ENCODE measurements around the gene PRG2. TPM values are rescaled to one million over a fixed set of nuclear protein-coding genes. Genes with fewer than 3 reads are reported as not detected.

Gene PRG2
- total RNA-seq, 4 donors from 2014 or later, result 0.22 to 0.94 (median 0.71) TPM; not detected in 1

GRCh38 chr11:57428643-57429042 lies 38.2 kb upstream of the PRG2 start:
- intact Hi-C loops (cut with DNase I), result no loop called here
- no peak for DNase-seq
- H3K27me3 ChIP-seq, result no peaks in the 10 kb centered on the region
- no peak overlapping the region for H3K4me3 ChIP-seq (replicated peaks in 1 of 3)
- H3K9me3 ChIP-seq, result no peaks in the 10 kb centered on the region
- no peaks in the 10 kb centered on the region for H3K36me3 ChIP-seq
- peaks cover 87 to 92% of the 10 kb centered on the region in 2 donors for H3K4me1 ChIP-seq
- no peak for TF ChIP-seq POLR2A (IDR thresholded peaks at IDR 0.05)
- 93 to 96% methylated on average over 5 of the region's 5 CpGs for WGBS, 2 donors
- peak overlapping the region in 2 of 3 donors; percentile 99 to 100 for H3K27ac ChIP-seq

- TF ChIP-seq, protein P1, sequence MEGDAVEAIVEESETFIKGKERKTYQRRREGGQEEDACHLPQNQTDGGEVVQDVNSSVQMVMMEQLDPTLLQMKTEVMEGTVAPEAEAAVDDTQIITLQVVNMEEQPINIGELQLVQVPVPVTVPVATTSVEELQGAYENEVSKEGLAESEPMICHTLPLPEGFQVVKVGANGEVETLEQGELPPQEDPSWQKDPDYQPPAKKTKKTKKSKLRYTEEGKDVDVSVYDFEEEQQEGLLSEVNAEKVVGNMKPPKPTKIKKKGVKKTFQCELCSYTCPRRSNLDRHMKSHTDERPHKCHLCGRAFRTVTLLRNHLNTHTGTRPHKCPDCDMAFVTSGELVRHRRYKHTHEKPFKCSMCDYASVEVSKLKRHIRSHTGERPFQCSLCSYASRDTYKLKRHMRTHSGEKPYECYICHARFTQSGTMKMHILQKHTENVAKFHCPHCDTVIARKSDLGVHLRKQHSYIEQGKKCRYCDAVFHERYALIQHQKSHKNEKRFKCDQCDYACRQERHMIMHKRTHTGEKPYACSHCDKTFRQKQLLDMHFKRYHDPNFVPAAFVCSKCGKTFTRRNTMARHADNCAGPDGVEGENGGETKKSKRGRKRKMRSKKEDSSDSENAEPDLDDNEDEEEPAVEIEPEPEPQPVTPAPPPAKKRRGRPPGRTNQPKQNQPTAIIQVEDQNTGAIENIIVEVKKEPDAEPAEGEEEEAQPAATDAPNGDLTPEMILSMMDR (IDR thresholded peaks at IDR 0.05), result no peak
- no peak for TF ChIP-seq POLR2A (IDR thresholded peaks at IDR 0.05)
- no peaks in the 10 kb centered on the region for H3K9me3 ChIP-seq
- H3K4me3 ChIP-seq (replicated peaks in 1 of 3), result no peak overlapping the region
- peaks cover 82 to 92% of the 10 kb centered on the region in 2 donors for H3K4me1 ChIP-seq
- H3K27ac ChIP-seq, result peak overlapping the region; percentile 99 to 100 (median 99)
- peak; percentile 27 to 40 for DNase-seq
- intact Hi-C loops (cut with DNase I), result no loop called here
- no peaks in the 10 kb centered on the region for H3K27me3 ChIP-seq
- whole genome bisulfite sequencing, 2 donors, result 62 to 77% methylated on average over 8 of the region's 8 CpGs
- H3K36me3 ChIP-seq, result no peaks in the 10 kb centered on the region
Measured at GRCh38 chr11:57427727-57428082, 37.3 kb upstream of the PRG2 start.

DNA sequence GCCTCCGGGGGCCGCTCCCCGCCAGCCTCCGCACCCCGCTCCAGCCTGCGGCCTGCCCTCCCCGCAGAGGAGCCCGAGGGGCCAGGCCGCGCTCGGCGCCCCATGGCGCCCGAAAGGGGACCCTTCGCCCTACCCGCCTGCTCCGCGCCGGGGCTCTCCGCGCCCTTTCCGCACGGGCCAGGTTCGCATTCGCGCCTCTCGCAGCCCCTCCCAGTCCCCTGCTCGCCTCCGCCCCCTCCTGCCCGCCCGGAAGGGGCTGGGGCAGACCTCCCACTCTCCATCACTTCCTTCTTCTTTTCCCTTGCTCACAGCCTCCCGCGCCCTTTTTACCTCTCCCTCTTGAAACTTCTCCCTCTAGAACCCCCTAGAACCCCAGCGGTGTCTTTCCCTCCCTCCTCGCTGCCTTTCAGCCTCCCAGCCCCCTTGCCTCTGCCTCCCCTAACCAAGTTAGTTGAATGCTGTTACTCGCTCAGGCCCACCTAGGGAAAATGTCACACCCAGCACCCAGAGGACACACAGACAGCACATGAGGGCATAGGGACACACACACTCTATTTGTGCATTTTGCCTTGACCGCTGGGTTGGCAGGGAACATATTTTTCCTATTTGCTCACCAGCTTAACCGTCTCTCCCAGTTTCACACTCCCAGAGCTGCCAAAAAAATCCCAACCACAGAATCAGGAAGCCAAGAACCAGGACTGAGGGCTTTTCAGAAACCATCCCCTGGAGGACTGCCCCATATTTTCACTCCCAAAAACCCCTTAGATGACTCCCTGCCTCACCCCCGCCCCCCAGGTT lies 36.7 kb upstream of the PRG2 start, which contains the start of gene SLC43A3:
TSS of gene SLC43A3 (minus strand) at position 193 of the 798 bp plus-strand sequence. CDS start 949 bp downstream, outside the sequence.
- DNase-seq, result peak; percentile 66 to 79
- TF ChIP-seq, protein P1 (IDR thresholded peaks at IDR 0.05), result no peak
- TF ChIP-seq POLR2A (IDR thresholded peaks at IDR 0.05), result peak in 1 of 2 donors; percentile 47
- H3K27me3 ChIP-seq, result no peaks in the 10 kb centered on the region
- peaks cover 76 to 92% of the 10 kb centered on the region in 2 donors for H3K4me1 ChIP-seq
- intact Hi-C loops (cut with DNase I), result no loop called here
- WGBS, 2 donors, result 8 to 33% methylated on average over 30 to 36 of the region's 39 CpGs
- no peaks in the 10 kb centered on the region for H3K9me3 ChIP-seq
- peak within 1 kb of the TSS in 2 of 3 donors; percentile 8 to 42 for H3K4me3 ChIP-seq (replicated peaks in 1 of 3)
- peak within 1 kb of the TSS; percentile 99 to 100 (median 99) for H3K27ac ChIP-seq
- no peaks in the 10 kb centered on the region for H3K36me3 ChIP-seq

- peaks cover 71 to 92% of the 10 kb centered on the region in 2 donors for H3K4me1 ChIP-seq
- TF ChIP-seq POLR2A (IDR thresholded peaks at IDR 0.05), result no peak
- TF ChIP-seq, protein P1 (IDR thresholded peaks at IDR 0.05), result no peak
- no peaks in the 10 kb centered on the region for H3K9me3 ChIP-seq
- peak overlapping the region in 2 of 3 donors; percentile 8 to 42 for H3K4me3 ChIP-seq (replicated peaks in 1 of 3)
- no peaks in the 10 kb centered on the region for H3K27me3 ChIP-seq
- no peaks in the 10 kb centered on the region for H3K36me3 ChIP-seq
- no peak for DNase-seq
- intact Hi-C loops (cut with DNase I), result no loop called here
- H3K27ac ChIP-seq, result peak overlapping the region; percentile 99 to 100 (median 99)
- WGBS, 2 donors, result 24 to 43% methylated on average over 13 to 16 of the region's 16 CpGs
Measured at GRCh38 chr11:57426439-57426928, 36.0 kb upstream of the PRG2 start.

- peak overlapping the region in 1 of 3 donors; percentile 42 for H3K4me3 ChIP-seq (replicated peaks in 1 of 3)
- H3K27ac ChIP-seq, result peak overlapping the region; percentile 99 to 100 (median 99)
- 13 to 19% methylated on average over 14 to 15 of the region's 15 CpGs for WGBS, 2 donors
- TF ChIP-seq POLR2A (IDR thresholded peaks at IDR 0.05), result peak in 1 of 2 donors; percentile 59
- TF ChIP-seq, protein P1 (IDR thresholded peaks at IDR 0.05), result peak in 1 of 6 experiments; percentile 17
- peak; percentile 96 for DNase-seq
- intact Hi-C loops (cut with DNase I), result no loop called here
- no peaks in the 10 kb centered on the region for H3K9me3 ChIP-seq
- no peaks in the 10 kb centered on the region for H3K36me3 ChIP-seq
- H3K4me1 ChIP-seq, result peaks cover 66 to 86% of the 10 kb centered on the region in 2 donors
- no peaks in the 10 kb centered on the region for H3K27me3 ChIP-seq
Measured at GRCh38 chr11:57425565-57426438, 35.4 kb upstream of the PRG2 start.
